K562 (cell line): ENCODE data around the gene ANXA2. TPM values are rescaled to one million over a fixed set of nuclear protein-coding genes. Genes with fewer than 3 reads are reported as not detected.

Source experiments
- ATAC-seq: fragments of 200-7000 bp; cut with Tn5 transposase; 3 replicates; pipeline ENCODE4 v1.9.1; 2020; ENCODE audit warnings: moderate library complexity
- BruUV-seq: library from RNA; stranded (reverse); fragments of 400-500 nt; replicated peaks from 2 replicates; lab custom pipeline; 2021; lab: Mats Ljungman, UMichigan
- CTCF ChIA-PET: fragments of 300-600 bp; formaldehyde crosslinking; extraction: SDS; loops from one replicate; lab custom pipeline; 2021; ENCODE audit warnings: low intra/inter-chr PET ratio; lab: Yijun Ruan, JAX
- POLR2A ChIA-PET: fragments of 300-600, 350-650 bp; sonication (Branson Sonifier 250); formaldehyde crosslinking; extraction: SDS; loops from one replicate; lab custom pipeline; 2021; ENCODE audit warnings: antibody characterized with exemption, inconsistent platforms; lab: Yijun Ruan, JAX
- DNase-seq, 4 experiments: peaks; one replicate each; pipeline versions ENCODE4 v3.0.0 to v3.0.0-alpha.2; 2011 to 2018; ENCODE audit warnings: low spot score in 3 of 4, mixed read lengths in 3 of 4; ENCODE audit errors: extremely low read depth in 1 of 4
- FAIRE-seq: peaks from 2 replicates; lab custom pipeline; 2011; peaks lifted over from hg19 to GRCh38; lab: Jason Lieb, UNC
- H2AFZ ChIP-seq: 2 replicates; pipeline ENCODE4 v1.6.0; 2011; ENCODE audit warnings: low read depth, low read length, control low read depth, inconsistent platforms
- H3K27ac ChIP-seq: fragments of 200-600 bp; 3 replicates; pipeline ENCODE4 v1.8.0; 2011; ENCODE audit warnings: low read depth, mild to moderate bottlenecking, control low read depth, inconsistent platforms, low read length, moderate library complexity, mixed read lengths; ENCODE audit errors: extremely low read depth
- H3K27me3 ChIP-seq, 2 experiments: fragments of 300-600 bp in 1 of 2; 2 replicates in 1 of 2; 3 replicates in 1 of 2; pipeline versions ENCODE4 v1.6.0 to v1.8.0; 2011; ENCODE audit warnings: inconsistent platforms in 2 of 2, low read length in 2 of 2, mild to moderate bottlenecking in 1 of 2, mixed read lengths in 1 of 2, moderate library complexity in 1 of 2; ENCODE audit not compliant: control insufficient read depth in 2 of 2, insufficient read depth in 2 of 2
- H3K36me3 ChIP-seq: fragments of 300-600 bp; 3 replicates; pipeline ENCODE4 v1.8.0; 2011; ENCODE audit warnings: mild to moderate bottlenecking, low read length, inconsistent platforms; ENCODE audit not compliant: control insufficient read depth, insufficient read depth
- H3K4me1 ChIP-seq, 2 experiments: fragments of 200-600 bp in 1 of 2; replicated peaks in 1 of 2; 2 replicates in 1 of 2; 3 replicates in 1 of 2; pipeline versions ENCODE4 v1.5.1 to v1.8.0; 2011; ENCODE audit warnings: inconsistent platforms in 2 of 2, low read length in 2 of 2, mild to moderate bottlenecking in 1 of 2, mixed read lengths in 1 of 2, moderate library complexity in 1 of 2; ENCODE audit not compliant: control insufficient read depth in 2 of 2, insufficient read depth in 2 of 2
- H3K4me2 ChIP-seq: 2 replicates; pipeline ENCODE4 v1.6.1; 2011; ENCODE audit warnings: low read length, control low read depth, inconsistent platforms, mixed read lengths; ENCODE audit not compliant: insufficient read depth
- H3K4me3 ChIP-seq: fragments of 200-600 bp; sonication (generic), shearing (Covaris generic); 2 replicates; pipeline ENCODE4 v1.5.1; 2016; ENCODE audit warnings: control low read depth, inconsistent platforms
- H3K79me2 ChIP-seq: fragments of 200-600 bp; 3 replicates; pipeline ENCODE4 v1.8.0; 2011; ENCODE audit warnings: low read length, inconsistent platforms; ENCODE audit not compliant: control insufficient read depth, insufficient read depth
- H3K9ac ChIP-seq, 2 experiments: 2 replicates each; pipeline versions ENCODE4 v1.6.0 to v1.6.1; 2011; ENCODE audit warnings: low read depth in 2 of 2, low read length in 2 of 2, control low read depth in 1 of 2, inconsistent platforms in 1 of 2, mild to moderate bottlenecking in 1 of 2, mixed read lengths in 1 of 2; ENCODE audit not compliant: insufficient read depth in 1 of 2
- H3K9me1 ChIP-seq: one replicate; pipeline ENCODE4 v1.6.0; 2011; ENCODE audit warnings: inconsistent platforms, mild to moderate bottlenecking, low read length, moderate library complexity; ENCODE audit not compliant: control insufficient read depth, insufficient read depth
- H3K9me3 ChIP-seq: replicated peaks from 2 replicates; pipeline ENCODE4 v1.5.1; 2011; ENCODE audit warnings: low read depth, low read length, inconsistent platforms; ENCODE audit not compliant: control insufficient read depth, insufficient read depth
- H4K20me1 ChIP-seq: replicated peaks from 2 replicates; pipeline ENCODE4 v1.6.1; 2011; ENCODE audit warnings: low read length, inconsistent platforms, mixed read lengths; ENCODE audit not compliant: control insufficient read depth, insufficient read depth
- ADNP ChIP-seq: fragments of 200-800 bp; sonication (Bioruptor generic); IDR thresholded peaks from 2 replicates; pipeline ENCODE4 v1.6.1; 2016; ENCODE audit warnings: missing genetic modification characterization, missing compliant biosample characterization
- BACH1 ChIP-seq: fragments of 200-800 bp; sonication (Bioruptor generic); IDR thresholded peaks from 2 replicates; pipeline ENCODE4 v1.6.1; 2016; ENCODE audit warnings: missing genetic modification characterization, missing compliant biosample characterization
- EP300 ChIP-seq: IDR thresholded peaks from 2 replicates; pipeline ENCODE4 v1.6.1; 2012; ENCODE audit warnings: low read length, improper control_type of control experiment
- HDAC2 ChIP-seq: fragments of 450-650 bp; IDR thresholded peaks from 2 replicates; pipeline ENCODE4 v1.6.1; 2016; ENCODE audit warnings: mild to moderate bottlenecking
- HNRNPUL1 ChIP-seq: fragments of 200-400 bp; formaldehyde crosslinking; IDR thresholded peaks from 2 replicates; pipeline ENCODE4 v1.6.1; 2017; ENCODE audit warnings: low read length
- NCOA2 ChIP-seq, 2 experiments: fragments of 450-650 bp; IDR thresholded peaks; 2 replicates each; pipeline ENCODE4 v1.6.1; 2018; ENCODE audit warnings: mild to moderate bottlenecking in 2 of 2, moderate library complexity in 1 of 2; ENCODE audit not compliant: partially characterized antibody in 2 of 2
- XRCC4 ChIP-seq: IDR thresholded peaks from one replicate; pipeline ENCODE4 v1.6.1; 2011; ENCODE audit not compliant: insufficient read depth, insufficient read length; ENCODE audit errors: extremely low read depth
- ZNF316 ChIP-seq: fragments of 450-650 bp; IDR thresholded peaks from 2 replicates; pipeline ENCODE4 v1.6.1; 2016
- ZNF766 ChIP-seq: fragments of 200-800 bp; sonication (Bioruptor generic); conservative IDR thresholded peaks from 2 replicates; pipeline ENCODE4 v1.6.1; 2016; ENCODE audit warnings: missing genetic modification characterization, missing compliant biosample characterization
- WGBS: fragments of 100-300 bp; shearing (Covaris generic); methylation state at CpG from one replicate; pipeline ENCODE4 v1.1.6; 2016; ENCODE audit warnings: low coverage, mixed read lengths; ENCODE audit not compliant: insufficient coverage; ENCODE audit errors: missing lambda C conversion rate; 5-methylcytosine and 5-hydroxymethylcytosine counted together
- in situ Hi-C: fragments of 300-500 bp; cut with MboI; formaldehyde crosslinking; loops from 4 replicates; pipeline ENCODE4 v1.15.0; 2018; ENCODE audit warnings: inconsistent platforms, mixed read lengths
- intact Hi-C: fragments of 100-400 bp; cut with micrococcal nuclease; formaldehyde crosslinking; loops from 2 replicates; pipeline ENCODE4 v1.14.2; 2022
- polyA plus RNA-seq, 8 experiments: library from polyadenylated mRNA; depleted of rRNA in 4 of 8; stranded (reverse) in 5 of 8; unstranded in 3 of 8; fragments of >200 nt; fragmentation: Nextera tagmentation in 2 of 8; fragmentation: Illumina TruSeq in 1 of 8; extraction: Ambion mirVana in 2 of 8; extraction: Trizol in 1 of 8; gene quantifications; 2 replicates each; pipeline versions ENCODE4 v1.2.1 to v1.2.3, GENCODE V29; 2011 to 2014; ENCODE audit warnings: inconsistent platforms in 1 of 8, missing spikeins in 1 of 8
- total RNA-seq, 7 experiments: library from RNA; depleted of rRNA in 6 of 7; stranded (reverse); fragments of >200 nt in 6 of 7; fragmentation: Illumina TruSeq in 2 of 7; extraction: Trizol in 2 of 7; gene quantifications; 2 replicates each; pipeline versions ENCODE4 v1.2.1 to v1.2.3, GENCODE V29; 2011 to 2021; ENCODE audit warnings: low replicate concordance in 1 of 7
- TF ChIP-seq, protein P1 (sequence below): IDR thresholded peaks from 2 replicates; pipeline ENCODE4 v1.6.1; 2016; ENCODE audit warnings: missing genetic modification characterization, missing compliant biosample characterization
- TF ChIP-seq, protein P2 (sequence below): sonication (generic); formaldehyde crosslinking; IDR thresholded peaks from 2 replicates; pipeline ENCODE4 v1.8.0; 2023; ENCODE audit warnings: missing genetic modification reagents, mild to moderate bottlenecking, borderline replicate concordance

ANXA2 gene
- total and polyA plus RNA-seq, 9 of the 15 experiments (the other 6 are each of a cell fraction or from before 2014, with no cell fraction given) = 301 to 1,102 (median 452) TPM

DNA sequence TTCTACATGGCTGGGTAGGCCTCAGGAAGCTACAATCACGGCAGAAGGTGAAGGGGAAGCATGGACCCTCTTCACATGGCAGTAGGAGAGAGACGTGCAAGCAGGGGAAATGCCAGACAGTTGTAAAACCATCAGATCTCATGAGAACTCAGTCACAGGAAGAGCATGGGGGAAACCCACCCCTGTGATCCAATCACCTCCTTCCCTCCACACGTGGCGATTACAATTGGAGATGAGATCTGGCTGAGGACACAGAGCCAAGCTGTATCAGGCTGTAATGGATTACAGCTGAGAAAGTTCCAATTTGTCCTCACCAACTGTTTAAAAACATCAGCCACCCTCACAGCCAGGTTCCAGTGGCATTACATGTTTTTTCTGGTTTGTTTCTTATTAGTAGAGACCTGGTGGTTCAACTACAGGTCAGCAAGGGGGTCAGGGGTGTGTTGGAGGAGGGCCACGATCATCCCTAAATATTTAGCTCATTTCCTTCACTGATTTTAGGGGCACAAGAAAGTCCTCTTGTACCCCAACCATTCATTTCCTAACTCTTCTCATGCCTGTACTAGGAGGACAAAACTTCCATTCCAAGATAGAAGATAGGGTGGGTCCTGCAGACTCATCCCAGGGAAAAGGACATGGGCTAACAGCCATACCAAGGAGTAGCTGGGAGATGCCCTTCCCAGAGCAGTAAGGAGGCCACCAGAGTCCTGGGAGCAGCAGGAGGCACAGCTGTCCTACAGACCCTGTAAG lies 54.4 kb downstream of the ANXA2 start:
- no peak for DNase-seq
- H4K20me1 ChIP-seq = no peaks in the 10 kb centered on the region
- no peak for ATAC-seq
- H3K9me3 ChIP-seq = no peaks in the 10 kb centered on the region
- no peak for FAIRE-seq
- H3K9ac ChIP-seq = no peak overlapping the region
- CTCF ChIA-PET = no interaction called here
- no peak overlapping the region for H3K4me2 ChIP-seq
- no peaks in the 10 kb centered on the region for H3K4me1 ChIP-seq
- H3K27me3 ChIP-seq = peaks cover 8 to 13% of the 10 kb centered on the region in 2 experiments; a peak in 3 of 5 replicates
- TF ChIP-seq, protein P1, sequence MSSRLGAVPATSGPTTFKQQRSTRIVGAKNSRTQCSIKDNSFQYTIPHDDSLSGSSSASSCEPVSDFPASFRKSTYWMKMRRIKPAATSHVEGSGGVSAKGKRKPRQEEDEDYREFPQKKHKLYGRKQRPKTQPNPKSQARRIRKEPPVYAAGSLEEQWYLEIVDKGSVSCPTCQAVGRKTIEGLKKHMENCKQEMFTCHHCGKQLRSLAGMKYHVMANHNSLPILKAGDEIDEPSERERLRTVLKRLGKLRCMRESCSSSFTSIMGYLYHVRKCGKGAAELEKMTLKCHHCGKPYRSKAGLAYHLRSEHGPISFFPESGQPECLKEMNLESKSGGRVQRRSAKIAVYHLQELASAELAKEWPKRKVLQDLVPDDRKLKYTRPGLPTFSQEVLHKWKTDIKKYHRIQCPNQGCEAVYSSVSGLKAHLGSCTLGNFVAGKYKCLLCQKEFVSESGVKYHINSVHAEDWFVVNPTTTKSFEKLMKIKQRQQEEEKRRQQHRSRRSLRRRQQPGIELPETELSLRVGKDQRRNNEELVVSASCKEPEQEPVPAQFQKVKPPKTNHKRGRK = no peak
- TF ChIP-seq EP300 = no peak
- TF ChIP-seq, protein P2, sequence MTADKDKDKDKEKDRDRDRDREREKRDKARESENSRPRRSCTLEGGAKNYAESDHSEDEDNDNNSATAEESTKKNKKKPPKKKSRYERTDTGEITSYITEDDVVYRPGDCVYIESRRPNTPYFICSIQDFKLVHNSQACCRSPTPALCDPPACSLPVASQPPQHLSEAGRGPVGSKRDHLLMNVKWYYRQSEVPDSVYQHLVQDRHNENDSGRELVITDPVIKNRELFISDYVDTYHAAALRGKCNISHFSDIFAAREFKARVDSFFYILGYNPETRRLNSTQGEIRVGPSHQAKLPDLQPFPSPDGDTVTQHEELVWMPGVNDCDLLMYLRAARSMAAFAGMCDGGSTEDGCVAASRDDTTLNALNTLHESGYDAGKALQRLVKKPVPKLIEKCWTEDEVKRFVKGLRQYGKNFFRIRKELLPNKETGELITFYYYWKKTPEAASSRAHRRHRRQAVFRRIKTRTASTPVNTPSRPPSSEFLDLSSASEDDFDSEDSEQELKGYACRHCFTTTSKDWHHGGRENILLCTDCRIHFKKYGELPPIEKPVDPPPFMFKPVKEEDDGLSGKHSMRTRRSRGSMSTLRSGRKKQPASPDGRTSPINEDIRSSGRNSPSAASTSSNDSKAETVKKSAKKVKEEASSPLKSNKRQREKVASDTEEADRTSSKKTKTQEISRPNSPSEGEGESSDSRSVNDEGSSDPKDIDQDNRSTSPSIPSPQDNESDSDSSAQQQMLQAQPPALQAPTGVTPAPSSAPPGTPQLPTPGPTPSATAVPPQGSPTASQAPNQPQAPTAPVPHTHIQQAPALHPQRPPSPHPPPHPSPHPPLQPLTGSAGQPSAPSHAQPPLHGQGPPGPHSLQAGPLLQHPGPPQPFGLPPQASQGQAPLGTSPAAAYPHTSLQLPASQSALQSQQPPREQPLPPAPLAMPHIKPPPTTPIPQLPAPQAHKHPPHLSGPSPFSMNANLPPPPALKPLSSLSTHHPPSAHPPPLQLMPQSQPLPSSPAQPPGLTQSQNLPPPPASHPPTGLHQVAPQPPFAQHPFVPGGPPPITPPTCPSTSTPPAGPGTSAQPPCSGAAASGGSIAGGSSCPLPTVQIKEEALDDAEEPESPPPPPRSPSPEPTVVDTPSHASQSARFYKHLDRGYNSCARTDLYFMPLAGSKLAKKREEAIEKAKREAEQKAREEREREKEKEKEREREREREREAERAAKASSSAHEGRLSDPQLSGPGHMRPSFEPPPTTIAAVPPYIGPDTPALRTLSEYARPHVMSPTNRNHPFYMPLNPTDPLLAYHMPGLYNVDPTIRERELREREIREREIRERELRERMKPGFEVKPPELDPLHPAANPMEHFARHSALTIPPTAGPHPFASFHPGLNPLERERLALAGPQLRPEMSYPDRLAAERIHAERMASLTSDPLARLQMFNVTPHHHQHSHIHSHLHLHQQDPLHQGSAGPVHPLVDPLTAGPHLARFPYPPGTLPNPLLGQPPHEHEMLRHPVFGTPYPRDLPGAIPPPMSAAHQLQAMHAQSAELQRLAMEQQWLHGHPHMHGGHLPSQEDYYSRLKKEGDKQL = no peak
- TF ChIP-seq ZNF316 = no peak
- no peak for TF ChIP-seq HDAC2
- no peak for TF ChIP-seq ZNF766
- no peak for TF ChIP-seq XRCC4
- TF ChIP-seq BACH1 (tag) = no peak
- no peak for TF ChIP-seq NCOA2 (IDR thresholded peaks at IDR 0.05; ENCODE audit: partially characterized antibody in 2 of 2)
- TF ChIP-seq ADNP (tag) = no peak
- no peak for TF ChIP-seq HNRNPUL1
- H3K9me1 ChIP-seq = no peaks in the 10 kb centered on the region
- POLR2A ChIA-PET = interaction anchor here (0.7 to 1.5 kb wide), 3 partner anchors 9 to 187 kb away, joined by 3 to 4 read pairs (median 3); no protein-coding TSS in a partner anchor
- BruUV-seq = no TSS peak
- no peak overlapping the region for H3K27ac ChIP-seq
- H3K36me3 ChIP-seq = peaks cover 22% of the 10 kb centered on the region
- intact Hi-C loops = loop anchor here (5.0 kb wide), 1 partner anchor 179 kb away; no protein-coding TSS in a partner anchor
- H2AFZ ChIP-seq = no peak overlapping the region
- no peak overlapping the region for H3K4me3 ChIP-seq
- no peaks in the 10 kb centered on the region for H3K79me2 ChIP-seq
- in situ Hi-C loops = loop anchor here (25.0 kb wide), 1 partner anchor 569 kb away; no protein-coding TSS in a partner anchor
- 6% methylated on average over 5 of the region's 5 CpGs for WGBS
